ENCODE measurements around the gene ZNF384.

GRCh38 chr12:6626654-6627283, 62.4 kb downstream of the ZNF384 start:
- no peak for TF ChIP-seq CTCF (IDR thresholded peaks at IDR 0.05)
- no peak for TF ChIP-seq POLR2A (IDR thresholded peaks at IDR 0.05)

Data from ovary (tissue), 3 donors.